Measurements from ENCODE around the gene MAP3K20.

GRCh38 chr2:173272849-173273248 lies 197.2 kb downstream of the MAP3K20 start:
- TF ChIP-seq CTCF (IDR thresholded peaks at IDR 0.05 in 8 of 11, conservative IDR thresholded peaks at IDR 0.05 in 3 of 11) (no peak), POLR2AphosphoS5 (IDR thresholded peaks at IDR 0.05) (no peak), POLR2A (IDR thresholded peaks at IDR 0.05) (no peak)
